Tibial nerve (tissue), 4 donors: ENCODE data around the gene TLDC2.

Experiments used
- CTCF ChIP-seq, 5 experiments: fragments of 200-600 bp in 3 of 5; fragments of 450-650 bp in 2 of 5; sonication (generic) in 3 of 5; IDR thresholded peaks; one replicate each; pipeline ENCODE4 v1.5.1; 2016 to 2019; ENCODE audit warnings: antibody characterized with exemption in 5 of 5, mild to moderate bottlenecking in 3 of 5, moderate library complexity in 2 of 5
- EP300 ChIP-seq, 2 donors: sonication (generic); formaldehyde crosslinking; IDR thresholded peaks; one replicate each; pipeline ENCODE4 v1.6.1; 2017; ENCODE audit warnings: antibody characterized with exemption in 2 of 2, mild to moderate bottlenecking in 1 of 2
- POLR2A ChIP-seq, 2 donors: fragments of 450-650 bp; IDR thresholded peaks; one replicate each; pipeline ENCODE4 v1.6.1; 2017; ENCODE audit warnings: antibody characterized with exemption in 2 of 2, mild to moderate bottlenecking in 2 of 2, moderate library complexity in 2 of 2

GRCh38 chr20:36847009-36847709 is 28.8 kb upstream of the TLDC2 start:
- TF ChIP-seq CTCF (IDR thresholded peaks at IDR 0.05) (no peak), POLR2A (IDR thresholded peaks at IDR 0.05) (peak in 1 of 2 donors; percentile 17), EP300 (IDR thresholded peaks at IDR 0.05) (peak; percentile 77 to 85)
